ENCODE measurements around the gene SHB.

Gene SHB

DNA sequence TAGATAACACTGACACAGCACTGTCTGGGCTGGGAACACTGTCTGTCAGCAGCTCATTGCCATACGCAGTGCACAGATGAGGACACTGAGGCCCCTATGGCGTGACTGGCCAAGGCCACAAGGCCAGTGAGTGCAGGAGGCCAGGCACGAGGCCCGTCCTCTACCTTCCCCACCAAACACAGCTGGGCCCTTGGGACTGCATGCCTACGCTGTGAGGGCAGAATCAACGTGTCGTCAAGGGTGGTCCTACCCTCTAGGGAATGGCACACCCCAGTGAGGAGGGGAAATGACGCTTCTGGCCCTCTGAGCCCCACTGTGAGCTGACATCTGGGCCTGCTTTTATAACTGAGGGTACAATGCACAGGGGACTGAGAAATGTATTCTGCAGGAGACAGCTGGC lies 123.0 kb downstream of the SHB start (continued):
- TF ChIP-seq, protein P1, sequence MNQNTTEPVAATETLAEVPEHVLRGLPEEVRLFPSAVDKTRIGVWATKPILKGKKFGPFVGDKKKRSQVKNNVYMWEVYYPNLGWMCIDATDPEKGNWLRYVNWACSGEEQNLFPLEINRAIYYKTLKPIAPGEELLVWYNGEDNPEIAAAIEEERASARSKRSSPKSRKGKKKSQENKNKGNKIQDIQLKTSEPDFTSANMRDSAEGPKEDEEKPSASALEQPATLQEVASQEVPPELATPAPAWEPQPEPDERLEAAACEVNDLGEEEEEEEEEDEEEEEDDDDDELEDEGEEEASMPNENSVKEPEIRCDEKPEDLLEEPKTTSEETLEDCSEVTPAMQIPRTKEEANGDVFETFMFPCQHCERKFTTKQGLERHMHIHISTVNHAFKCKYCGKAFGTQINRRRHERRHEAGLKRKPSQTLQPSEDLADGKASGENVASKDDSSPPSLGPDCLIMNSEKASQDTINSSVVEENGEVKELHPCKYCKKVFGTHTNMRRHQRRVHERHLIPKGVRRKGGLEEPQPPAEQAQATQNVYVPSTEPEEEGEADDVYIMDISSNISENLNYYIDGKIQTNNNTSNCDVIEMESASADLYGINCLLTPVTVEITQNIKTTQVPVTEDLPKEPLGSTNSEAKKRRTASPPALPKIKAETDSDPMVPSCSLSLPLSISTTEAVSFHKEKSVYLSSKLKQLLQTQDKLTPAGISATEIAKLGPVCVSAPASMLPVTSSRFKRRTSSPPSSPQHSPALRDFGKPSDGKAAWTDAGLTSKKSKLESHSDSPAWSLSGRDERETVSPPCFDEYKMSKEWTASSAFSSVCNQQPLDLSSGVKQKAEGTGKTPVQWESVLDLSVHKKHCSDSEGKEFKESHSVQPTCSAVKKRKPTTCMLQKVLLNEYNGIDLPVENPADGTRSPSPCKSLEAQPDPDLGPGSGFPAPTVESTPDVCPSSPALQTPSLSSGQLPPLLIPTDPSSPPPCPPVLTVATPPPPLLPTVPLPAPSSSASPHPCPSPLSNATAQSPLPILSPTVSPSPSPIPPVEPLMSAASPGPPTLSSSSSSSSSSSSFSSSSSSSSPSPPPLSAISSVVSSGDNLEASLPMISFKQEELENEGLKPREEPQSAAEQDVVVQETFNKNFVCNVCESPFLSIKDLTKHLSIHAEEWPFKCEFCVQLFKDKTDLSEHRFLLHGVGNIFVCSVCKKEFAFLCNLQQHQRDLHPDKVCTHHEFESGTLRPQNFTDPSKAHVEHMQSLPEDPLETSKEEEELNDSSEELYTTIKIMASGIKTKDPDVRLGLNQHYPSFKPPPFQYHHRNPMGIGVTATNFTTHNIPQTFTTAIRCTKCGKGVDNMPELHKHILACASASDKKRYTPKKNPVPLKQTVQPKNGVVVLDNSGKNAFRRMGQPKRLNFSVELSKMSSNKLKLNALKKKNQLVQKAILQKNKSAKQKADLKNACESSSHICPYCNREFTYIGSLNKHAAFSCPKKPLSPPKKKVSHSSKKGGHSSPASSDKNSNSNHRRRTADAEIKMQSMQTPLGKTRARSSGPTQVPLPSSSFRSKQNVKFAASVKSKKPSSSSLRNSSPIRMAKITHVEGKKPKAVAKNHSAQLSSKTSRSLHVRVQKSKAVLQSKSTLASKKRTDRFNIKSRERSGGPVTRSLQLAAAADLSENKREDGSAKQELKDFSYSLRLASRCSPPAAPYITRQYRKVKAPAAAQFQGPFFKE (tag by site-specific recombination; IDR thresholded peaks at IDR 0.05; ENCODE audit: borderline replicate concordance): no peak
- TF ChIP-seq, protein P2, sequence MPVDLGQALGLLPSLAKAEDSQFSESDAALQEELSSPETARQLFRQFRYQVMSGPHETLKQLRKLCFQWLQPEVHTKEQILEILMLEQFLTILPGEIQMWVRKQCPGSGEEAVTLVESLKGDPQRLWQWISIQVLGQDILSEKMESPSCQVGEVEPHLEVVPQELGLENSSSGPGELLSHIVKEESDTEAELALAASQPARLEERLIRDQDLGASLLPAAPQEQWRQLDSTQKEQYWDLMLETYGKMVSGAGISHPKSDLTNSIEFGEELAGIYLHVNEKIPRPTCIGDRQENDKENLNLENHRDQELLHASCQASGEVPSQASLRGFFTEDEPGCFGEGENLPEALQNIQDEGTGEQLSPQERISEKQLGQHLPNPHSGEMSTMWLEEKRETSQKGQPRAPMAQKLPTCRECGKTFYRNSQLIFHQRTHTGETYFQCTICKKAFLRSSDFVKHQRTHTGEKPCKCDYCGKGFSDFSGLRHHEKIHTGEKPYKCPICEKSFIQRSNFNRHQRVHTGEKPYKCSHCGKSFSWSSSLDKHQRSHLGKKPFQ (tag by site-specific recombination; IDR thresholded peaks at IDR 0.05): no peak
- TF ChIP-seq EGR2 (tag by site-specific recombination; IDR thresholded peaks at IDR 0.05; ENCODE audit: low read depth): no peak
- no peak for TF ChIP-seq ZBTB48 (tag by site-specific recombination; IDR thresholded peaks at IDR 0.05)
- no peak for TF ChIP-seq ZNF175 (tag by site-specific recombination; IDR thresholded peaks at IDR 0.05)
- TF ChIP-seq ZNF549 (tag by site-specific recombination; IDR thresholded peaks at IDR 0.05): no peak
- no peak for TF ChIP-seq RBAK (tag by site-specific recombination; IDR thresholded peaks at IDR 0.05)

DNA sequence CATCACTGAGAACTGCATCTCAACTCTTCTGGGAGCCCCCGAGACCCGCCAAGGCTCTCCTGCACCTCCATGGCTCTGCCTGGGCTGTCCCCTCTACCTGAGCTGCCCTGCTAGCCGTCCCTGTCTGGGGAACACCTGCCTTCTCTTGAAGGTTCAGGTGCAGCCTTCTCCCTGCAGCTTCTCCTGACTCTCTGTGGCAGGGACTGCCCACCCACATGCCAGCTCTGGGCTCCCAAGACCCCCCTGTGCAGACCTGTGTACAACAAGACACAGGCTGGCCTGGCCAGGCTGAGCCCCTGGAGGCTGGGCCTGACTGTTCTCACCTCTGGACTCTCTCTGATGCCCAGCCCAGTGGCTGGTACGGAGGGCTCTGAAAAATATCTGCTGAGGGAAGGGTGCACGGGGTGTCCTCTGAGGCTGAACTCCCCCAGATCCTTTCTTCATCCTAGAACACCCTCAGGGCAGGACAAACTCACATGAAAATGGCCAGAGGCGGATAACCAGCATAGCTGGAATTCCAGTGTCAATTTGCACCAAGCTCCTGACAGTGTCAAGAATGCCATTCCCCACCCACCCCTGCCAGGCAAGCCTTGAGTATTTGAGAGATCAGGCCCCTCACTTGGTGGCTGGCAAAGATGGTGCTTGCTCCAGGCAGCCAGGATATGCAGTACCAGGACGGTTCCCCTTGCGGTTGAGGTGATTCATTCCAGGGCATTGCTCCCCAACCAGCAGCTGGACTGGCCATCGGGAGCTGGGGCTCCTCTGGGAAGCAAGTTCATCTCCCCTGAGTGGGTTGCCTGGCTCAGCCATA lies 124.2 kb downstream of the SHB start:
- H3K36me3 ChIP-seq (ENCODE audit: control insufficient read depth in 2 of 2, insufficient read depth in 1 of 2, low read length in 2 of 2): peaks cover 0 to 95% of the 10 kb centered on the region in 2 experiments; a peak in 2 of 3 replicates
- ChIA-PET POLR2A (no interaction called here), CTCF (interaction anchor here (0.6 to 0.7 kb wide), 2 partner anchors 34 to 472 kb away, joined by 3 read pairs; no protein-coding TSS in a partner anchor)
- H3K27ac ChIP-seq (ENCODE audit: extremely low read depth, low read depth, low read length): no peak overlapping the region
- H3K4me3 ChIP-seq (ENCODE audit: low read depth, low read length): no peak overlapping the region
- H3K9me3 ChIP-seq (ENCODE audit: control insufficient read depth, insufficient read depth, low read depth, low read length): no peaks in the 10 kb centered on the region
- H3K4me1 ChIP-seq (ENCODE audit: control insufficient read depth, insufficient read depth, low read length): no peaks in the 10 kb centered on the region
- TF ChIP-seq ZNF626 (tag by site-specific recombination; IDR thresholded peaks at IDR 0.05): no peak
- TF ChIP-seq ZNF76 (tag by site-specific recombination; IDR thresholded peaks at IDR 0.05; ENCODE audit: borderline replicate concordance, low read depth): no peak
- TF ChIP-seq, protein P3, sequence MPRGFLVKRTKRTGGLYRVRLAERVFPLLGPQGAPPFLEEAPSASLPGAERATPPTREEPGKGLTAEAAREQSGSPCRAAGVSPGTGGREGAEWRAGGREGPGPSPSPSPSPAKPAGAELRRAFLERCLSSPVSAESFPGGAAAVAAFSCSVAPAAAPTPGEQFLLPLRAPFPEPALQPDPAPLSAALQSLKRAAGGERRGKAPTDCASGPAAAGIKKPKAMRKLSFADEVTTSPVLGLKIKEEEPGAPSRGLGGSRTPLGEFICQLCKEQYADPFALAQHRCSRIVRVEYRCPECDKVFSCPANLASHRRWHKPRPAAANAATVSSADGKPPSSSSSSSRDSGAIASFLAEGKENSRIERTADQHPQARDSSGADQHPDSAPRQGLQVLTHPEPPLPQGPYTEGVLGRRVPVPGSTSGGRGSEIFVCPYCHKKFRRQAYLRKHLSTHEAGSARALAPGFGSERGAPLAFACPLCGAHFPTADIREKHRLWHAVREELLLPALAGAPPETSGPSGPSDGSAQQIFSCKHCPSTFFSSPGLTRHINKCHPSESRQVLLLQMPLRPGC (tag by site-specific recombination; IDR thresholded peaks at IDR 0.05): no peak
- TF ChIP-seq, protein P4, sequence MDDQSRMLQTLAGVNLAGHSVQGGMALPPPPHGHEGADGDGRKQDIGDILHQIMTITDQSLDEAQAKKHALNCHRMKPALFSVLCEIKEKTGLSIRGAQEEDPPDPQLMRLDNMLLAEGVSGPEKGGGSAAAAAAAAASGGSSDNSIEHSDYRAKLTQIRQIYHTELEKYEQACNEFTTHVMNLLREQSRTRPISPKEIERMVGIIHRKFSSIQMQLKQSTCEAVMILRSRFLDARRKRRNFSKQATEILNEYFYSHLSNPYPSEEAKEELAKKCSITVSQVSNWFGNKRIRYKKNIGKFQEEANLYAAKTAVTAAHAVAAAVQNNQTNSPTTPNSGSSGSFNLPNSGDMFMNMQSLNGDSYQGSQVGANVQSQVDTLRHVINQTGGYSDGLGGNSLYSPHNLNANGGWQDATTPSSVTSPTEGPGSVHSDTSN (CRISPR knock-in tag; IDR thresholded peaks at IDR 0.05): no peak
- TF ChIP-seq ZNF184 (tag by site-specific recombination; IDR thresholded peaks at IDR 0.05): no peak
- no peak for TF ChIP-seq SP2 (tag by site-specific recombination; IDR thresholded peaks at IDR 0.05)
- TF ChIP-seq, protein P5, sequence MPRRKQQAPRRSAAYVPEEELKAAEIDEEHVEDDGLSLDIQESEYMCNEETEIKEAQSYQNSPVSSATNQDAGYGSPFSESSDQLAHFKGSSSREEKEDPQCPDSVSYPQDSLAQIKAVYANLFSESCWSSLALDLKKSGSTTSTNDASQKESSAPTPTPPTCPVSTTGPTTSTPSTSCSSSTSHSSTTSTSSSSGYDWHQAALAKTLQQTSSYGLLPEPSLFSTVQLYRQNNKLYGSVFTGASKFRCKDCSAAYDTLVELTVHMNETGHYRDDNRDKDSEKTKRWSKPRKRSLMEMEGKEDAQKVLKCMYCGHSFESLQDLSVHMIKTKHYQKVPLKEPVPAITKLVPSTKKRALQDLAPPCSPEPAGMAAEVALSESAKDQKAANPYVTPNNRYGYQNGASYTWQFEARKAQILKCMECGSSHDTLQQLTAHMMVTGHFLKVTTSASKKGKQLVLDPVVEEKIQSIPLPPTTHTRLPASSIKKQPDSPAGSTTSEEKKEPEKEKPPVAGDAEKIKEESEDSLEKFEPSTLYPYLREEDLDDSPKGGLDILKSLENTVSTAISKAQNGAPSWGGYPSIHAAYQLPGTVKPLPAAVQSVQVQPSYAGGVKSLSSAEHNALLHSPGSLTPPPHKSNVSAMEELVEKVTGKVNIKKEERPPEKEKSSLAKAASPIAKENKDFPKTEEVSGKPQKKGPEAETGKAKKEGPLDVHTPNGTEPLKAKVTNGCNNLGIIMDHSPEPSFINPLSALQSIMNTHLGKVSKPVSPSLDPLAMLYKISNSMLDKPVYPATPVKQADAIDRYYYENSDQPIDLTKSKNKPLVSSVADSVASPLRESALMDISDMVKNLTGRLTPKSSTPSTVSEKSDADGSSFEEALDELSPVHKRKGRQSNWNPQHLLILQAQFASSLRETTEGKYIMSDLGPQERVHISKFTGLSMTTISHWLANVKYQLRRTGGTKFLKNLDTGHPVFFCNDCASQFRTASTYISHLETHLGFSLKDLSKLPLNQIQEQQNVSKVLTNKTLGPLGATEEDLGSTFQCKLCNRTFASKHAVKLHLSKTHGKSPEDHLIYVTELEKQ (tag by site-specific recombination; IDR thresholded peaks at IDR 0.05; ENCODE audit: borderline replicate concordance): no peak
- TF ChIP-seq ZFP3 (tag by site-specific recombination; IDR thresholded peaks at IDR 0.05; ENCODE audit: low read depth): no peak
- no peak for TF ChIP-seq ZNF555 (tag by site-specific recombination; conservative IDR thresholded peaks at IDR 0.05)
- TF ChIP-seq ZNF223 (tag by site-specific recombination; IDR thresholded peaks at IDR 0.05): no peak
- TF ChIP-seq, protein P6, sequence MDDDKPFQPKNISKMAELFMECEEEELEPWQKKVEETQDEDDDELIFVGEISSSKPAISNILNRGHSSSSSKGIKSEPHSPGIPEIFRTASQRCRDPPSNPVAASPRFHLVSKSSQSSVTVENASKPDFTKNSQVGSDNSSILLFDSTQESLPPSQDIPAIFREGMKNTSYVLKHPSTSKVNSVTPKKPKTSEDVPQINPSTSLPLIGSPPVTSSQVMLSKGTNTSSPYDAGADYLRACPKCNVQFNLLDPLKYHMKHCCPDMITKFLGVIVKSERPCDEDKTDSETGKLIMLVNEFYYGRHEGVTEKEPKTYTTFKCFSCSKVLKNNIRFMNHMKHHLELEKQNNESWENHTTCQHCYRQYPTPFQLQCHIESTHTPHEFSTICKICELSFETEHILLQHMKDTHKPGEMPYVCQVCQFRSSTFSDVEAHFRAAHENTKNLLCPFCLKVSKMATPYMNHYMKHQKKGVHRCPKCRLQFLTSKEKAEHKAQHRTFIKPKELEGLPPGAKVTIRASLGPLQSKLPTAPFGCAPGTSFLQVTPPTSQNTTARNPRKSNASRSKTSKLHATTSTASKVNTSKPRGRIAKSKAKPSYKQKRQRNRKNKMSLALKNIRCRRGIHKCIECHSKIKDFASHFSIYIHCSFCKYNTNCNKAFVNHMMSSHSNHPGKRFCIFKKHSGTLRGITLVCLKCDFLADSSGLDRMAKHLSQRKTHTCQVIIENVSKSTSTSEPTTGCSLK (tag by site-specific recombination; IDR thresholded peaks at IDR 0.05): no peak
